GM12878 (cell line): Measurements from ENCODE around the gene UBE2QL1. TPM values are rescaled to one million over a fixed set of nuclear protein-coding genes. Genes with fewer than 3 reads are reported as not detected.

Experiments used
- ATAC-seq: fragments of 200-7000 bp; cut with Tn5 transposase; 3 replicates; pipeline ENCODE4 v1.9.1; 2020; ENCODE audit warnings: mild to moderate bottlenecking, moderate library complexity
- BruUV-seq: library from RNA; stranded (reverse); fragments of 400-500 nt; replicated peaks from 2 replicates; lab custom pipeline; 2021; lab: Mats Ljungman, UMichigan
- CTCF ChIA-PET: fragments of 300-600 bp; sonication (Branson Sonifier 250); formaldehyde crosslinking; extraction: SDS; loops from one replicate; lab custom pipeline; 2021; ENCODE audit warnings: inconsistent platforms; lab: Yijun Ruan, JAX
- POLR2A ChIA-PET: fragments of 350-600 bp; formaldehyde crosslinking; extraction: SDS; loops from one replicate; lab custom pipeline; 2021; ENCODE audit warnings: inconsistent platforms; lab: Charles Lee
- RAD21 ChIA-PET: fragments of 300-600 bp; sonication (Branson Sonifier 250); formaldehyde crosslinking; loops from one replicate; lab custom pipeline; 2023; ENCODE audit warnings: antibody characterized with exemption; ENCODE audit not compliant: unreplicated experiment; lab: Charles Lee
- SMC1A ChIA-PET: fragments of 300-600 bp; sonication (Branson Sonifier 250); formaldehyde crosslinking; loops from one replicate; lab custom pipeline; 2023; ENCODE audit not compliant: unreplicated experiment, uncharacterized antibody; lab: Charles Lee
- DNase-seq: peaks from one replicate; pipeline ENCODE4 v3.0.0-alpha.2; 2011; ENCODE audit warnings: low read depth, low spot score
- FAIRE-seq: peaks from 3 replicates; lab custom pipeline; 2011; peaks lifted over from hg19 to GRCh38; lab: Jason Lieb, UNC
- H2AFZ ChIP-seq: 2 replicates; pipeline ENCODE4 v1.6.0; 2011; ENCODE audit warnings: low read depth, low read length, control low read depth; ENCODE audit not compliant: control insufficient read depth
- H3K27ac ChIP-seq: 2 replicates; pipeline ENCODE4 v1.5.1; 2011; ENCODE audit warnings: control low read depth; ENCODE audit not compliant: control insufficient read depth, insufficient read depth
- H3K27me3 ChIP-seq, 2 experiments: replicated peaks in 1 of 2; 2 replicates each; pipeline versions ENCODE4 v1.6.0 to v1.6.1; 2011; ENCODE audit warnings: low read length in 1 of 2; ENCODE audit not compliant: control insufficient read depth in 2 of 2, insufficient read depth in 2 of 2
- H3K36me3 ChIP-seq, 2 experiments: 2 replicates each; pipeline ENCODE4 v1.5.1; 2011; ENCODE audit warnings: low read length in 1 of 2; ENCODE audit not compliant: control insufficient read depth in 2 of 2, insufficient read depth in 2 of 2
- H3K4me1 ChIP-seq: 2 replicates; pipeline ENCODE4 v1.6.1; 2011; ENCODE audit warnings: mild to moderate bottlenecking, low read length, moderate library complexity, mixed read lengths; ENCODE audit not compliant: control insufficient read depth, insufficient read depth
- H3K4me2 ChIP-seq: 2 replicates; pipeline ENCODE4 v1.6.0; 2011; ENCODE audit warnings: control low read depth; ENCODE audit not compliant: control insufficient read depth, insufficient read depth
- H3K4me3 ChIP-seq: fragments of 200-600 bp; sonication (generic); 2 replicates; pipeline ENCODE4 v1.5.1; 2016
- H3K79me2 ChIP-seq: 2 replicates; pipeline ENCODE4 v1.6.0; 2011; ENCODE audit warnings: low read length; ENCODE audit not compliant: control insufficient read depth, insufficient read depth
- H3K9ac ChIP-seq: 2 replicates; pipeline ENCODE4 v1.8.0; 2011; ENCODE audit warnings: low read length, control low read depth, mixed read lengths; ENCODE audit not compliant: control insufficient read depth, insufficient read depth
- H3K9me3 ChIP-seq: replicated peaks from 3 replicates; pipeline ENCODE4 v1.5.1; 2011; ENCODE audit warnings: mild to moderate bottlenecking, low read length; ENCODE audit not compliant: control insufficient read depth, insufficient read depth
- H4K20me1 ChIP-seq: 2 replicates; pipeline ENCODE4 v1.6.0; 2011; ENCODE audit not compliant: control insufficient read depth, insufficient read depth
- E2F8 ChIP-seq: fragments of 450-650 bp; IDR thresholded peaks from 2 replicates; pipeline ENCODE4 v1.6.1; 2018; ENCODE audit warnings: mild to moderate bottlenecking, low read depth, moderate library complexity; ENCODE audit not compliant: partially characterized antibody
- IRF4 ChIP-seq: IDR thresholded peaks from 2 replicates; pipeline ENCODE4 v1.6.1; 2011; ENCODE audit warnings: low read depth, low read length
- JUND ChIP-seq: IDR thresholded peaks from 2 replicates; pipeline ENCODE4 v1.6.1; 2012; ENCODE audit warnings: low read depth, mild to moderate bottlenecking, low read length, improper control_type of control experiment, moderate library complexity
- RBBP5 ChIP-seq: fragments of 200-600 bp; sonication (generic); conservative IDR thresholded peaks from 2 replicates; pipeline ENCODE4 v1.6.1; 2016
- SREBF1 ChIP-seq: IDR thresholded peaks from 2 replicates; pipeline ENCODE4 v1.6.1; 2012; ENCODE audit warnings: mild to moderate bottlenecking, low read length
- WGBS: methylation state at CpG from one replicate; pipeline ENCODE4 v1.1.6; 2016; ENCODE audit warnings: low lambda C conversion rate; ENCODE audit not compliant: insufficient replicate concordance, insufficient coverage; ENCODE audit errors: missing lambda C conversion rate; 5-methylcytosine and 5-hydroxymethylcytosine counted together
- in situ Hi-C: fragments of 300-500 bp; cut with MboI; formaldehyde crosslinking; loops from 9 replicates; pipeline ENCODE4 v1.14.3; 2018; ENCODE audit warnings: mixed read lengths
- intact Hi-C: fragments of 100-400 bp; cut with micrococcal nuclease; formaldehyde crosslinking; loops from one replicate; pipeline ENCODE4 v1.14.2; 2022; ENCODE audit not compliant: unreplicated experiment
- polyA plus RNA-seq, 11 experiments: library from polyadenylated mRNA; depleted of rRNA in 4 of 11; unstranded in 6 of 11; stranded (reverse) in 5 of 11; fragments of >200 nt; fragmentation: Nextera tagmentation in 4 of 11; fragmentation: Illumina TruSeq in 1 of 11; extraction: Ambion mirVana in 4 of 11; extraction: Trizol in 1 of 11; gene quantifications; 1 replicate in 1 of 11; 2 replicates in 10 of 11; pipeline versions ENCODE4 v1.2.1 to v1.2.3, GENCODE V29; 2011 to 2016; ENCODE audit warnings: inconsistent platforms in 2 of 11, missing spikeins in 2 of 11, low read depth in 1 of 11
- total RNA-seq, 4 experiments: library from RNA; depleted of rRNA in 3 of 4; stranded (reverse); fragments of >200 nt in 3 of 4; fragmentation: Illumina TruSeq in 1 of 4; extraction: Trizol in 1 of 4; gene quantifications; 2 replicates each; pipeline versions ENCODE4 v1.2.1 to v1.2.3, GENCODE V29; 2013 to 2021

Gene UBE2QL1
- total and polyA plus RNA-seq, 10 of the 15 experiments (the other 5 are each of a cell fraction or from before 2014, with no cell fraction given): 0.03 to 0.62 (median 0.04) TPM; not detected in 6

GRCh38 chr5:6505783-6506557, 57.3 kb downstream of the UBE2QL1 start:
- FAIRE-seq: no peak
- Histone ChIP-seq H3K4me2 (no peak overlapping the region), H3K4me1 (no peaks in the 10 kb centered on the region), H4K20me1 (no peaks in the 10 kb centered on the region), H3K9ac (no peak overlapping the region), H3K79me2 (no peaks in the 10 kb centered on the region), H2AFZ (no peak overlapping the region), H3K9me3 (no peaks in the 10 kb centered on the region; the same call in 2 of the 3 replicates), H3K36me3 (no peaks in the 10 kb centered on the region), H3K27ac (no peak overlapping the region), H3K4me3 (no peak overlapping the region), H3K27me3 (no peaks in the 10 kb centered on the region)
- in situ Hi-C loops: no loop called here
- no peak for ATAC-seq
- DNase-seq: no peak
- TF ChIP-seq RBBP5 (no peak), E2F8 (no peak), JUND (no peak), SREBF1 (no peak), IRF4 (no peak)
- BruUV-seq: no TSS peak
- WGBS: 68% methylated on average over 11 of the region's 11 CpGs
- intact Hi-C loops: no loop called here
- ChIA-PET SMC1A (no interaction called here), CTCF (no interaction called here), RAD21 (interaction anchor here (1.1 kb wide), 1 partner anchor 9 kb away, joined by 3 read pairs; no protein-coding TSS in a partner anchor), POLR2A (no interaction called here)
